ENCODE data around the gene GABRB2.
"Not testable (repeated sequence)": the region's sequence is repeated elsewhere in the genome, so short reads cannot be mapped to it uniquely, and the experiment has no call there.

The GABRB2 gene

DNA sequence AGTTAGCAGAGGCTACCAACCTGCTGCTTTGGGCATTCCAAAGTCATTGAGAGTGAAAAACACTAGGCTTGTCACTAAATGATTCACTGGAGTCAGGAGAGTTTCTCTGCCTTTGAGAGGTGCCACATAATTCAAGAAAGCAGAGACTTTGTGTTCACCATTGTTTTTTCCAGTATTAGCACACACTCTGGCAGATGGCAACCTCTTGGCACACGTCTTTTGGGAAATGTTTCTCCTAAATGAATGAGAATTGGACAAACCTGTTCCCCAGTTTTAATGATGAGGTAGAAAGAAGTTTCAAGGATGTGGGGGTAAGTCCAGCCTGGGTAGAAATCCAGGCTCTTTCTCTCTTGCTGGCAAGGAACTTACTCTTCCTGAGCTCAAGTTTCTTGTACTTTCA lies 259.1 kb downstream of the GABRB2 start:
- no peak for DNase-seq

DNA sequence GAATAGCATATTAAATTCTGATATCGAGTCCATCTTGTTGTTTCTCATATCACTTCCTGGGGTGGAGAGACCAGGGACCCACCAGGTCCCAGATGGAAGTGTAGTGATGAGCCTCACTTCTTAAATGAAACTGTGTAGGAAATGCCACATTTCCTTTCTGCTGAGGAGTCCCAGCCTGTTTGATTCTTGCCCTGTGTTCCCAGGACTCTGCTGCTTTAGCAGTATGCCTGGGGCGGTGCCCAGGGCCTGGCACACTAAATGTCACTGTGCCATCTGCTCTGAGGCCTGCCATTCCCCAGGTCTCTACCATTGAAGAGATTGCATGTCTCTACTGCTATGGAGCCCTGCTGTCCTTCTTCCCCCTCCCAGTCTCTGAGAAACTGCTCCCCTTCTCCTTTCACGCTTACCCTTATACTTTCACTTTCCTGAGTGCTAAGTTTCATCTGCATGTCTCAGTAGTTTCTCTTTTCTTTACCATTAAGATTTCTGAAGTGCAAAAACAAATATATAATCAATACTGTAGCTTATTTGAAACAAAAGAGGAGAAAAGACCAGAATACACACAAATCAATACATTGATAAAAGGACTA lies 260.4 kb downstream of the GABRB2 start:
- DNase-seq, result no peak

DNA sequence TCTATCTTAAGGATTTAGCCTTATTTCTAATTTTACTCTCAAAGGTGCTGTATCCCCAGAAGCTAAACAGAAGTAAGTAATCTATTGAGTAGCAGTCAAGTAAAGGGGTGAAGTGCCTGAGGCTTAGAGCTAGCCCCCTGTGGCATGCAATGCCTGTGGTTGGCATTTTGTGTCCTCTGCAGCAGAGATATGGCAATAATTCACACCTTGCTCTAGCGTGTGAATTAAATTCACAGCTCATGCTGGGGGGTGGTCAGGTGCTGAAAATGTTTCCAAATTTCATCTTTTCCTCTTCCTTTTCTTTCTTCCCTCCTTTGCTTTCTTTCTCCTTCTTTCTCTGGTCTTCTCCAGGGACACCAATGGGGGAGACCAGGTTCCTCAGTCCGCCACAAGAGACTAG lies 262.1 kb downstream of the GABRB2 start:
- no peak for DNase-seq

- DNase-seq, result no peak
These were observed 263.2 kb downstream of the GABRB2 start for GRCh38 chr5:161283296-161283695.

DNA sequence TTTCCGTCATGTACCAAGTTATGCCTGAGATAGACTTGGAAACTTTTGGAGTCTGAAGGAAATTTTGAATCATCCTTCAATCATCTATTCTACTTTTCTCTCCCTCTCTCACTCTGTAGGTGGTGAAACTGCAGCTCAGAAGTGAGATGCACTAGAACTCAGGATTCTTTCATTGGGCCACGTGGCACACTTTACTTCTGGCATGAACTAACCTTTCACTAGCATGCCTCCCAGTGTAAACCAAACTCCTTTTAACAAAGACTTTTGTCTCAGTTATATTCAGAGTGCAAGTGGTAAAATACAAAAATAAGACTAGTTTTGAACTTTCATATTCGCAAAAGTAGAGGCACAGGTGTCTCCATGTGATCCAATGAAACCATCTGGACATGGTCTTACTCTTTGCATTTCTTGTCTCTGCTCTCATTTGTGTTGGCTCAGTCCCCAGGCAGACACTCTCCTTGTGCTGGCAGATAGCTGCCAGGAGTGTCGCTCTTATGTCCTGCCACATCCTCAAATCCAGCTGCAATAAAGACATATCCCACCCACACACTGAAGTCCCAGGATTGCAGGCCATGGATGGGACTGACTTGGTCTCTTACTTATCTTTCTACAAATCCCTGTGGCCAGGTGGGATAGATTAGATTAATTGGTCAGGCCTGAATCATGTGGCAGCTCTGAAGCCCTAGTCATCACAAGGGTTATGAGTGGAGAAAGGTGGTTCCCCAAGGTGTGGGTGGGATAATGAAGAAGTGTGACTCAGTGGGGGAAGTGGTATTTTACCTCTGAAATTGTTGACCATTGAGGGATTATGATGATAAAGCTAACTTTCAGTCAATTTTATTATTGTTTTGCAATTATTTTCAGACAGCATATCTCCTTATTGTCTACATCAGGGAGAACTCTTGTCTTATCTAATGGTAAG lies 267.5 kb downstream of the GABRB2 start:
- DNase-seq, result no peak

- DNase-seq, result no peak
These were observed 269.5 kb downstream of the GABRB2 start for GRCh38 chr5:161277011-161277410.

DNA sequence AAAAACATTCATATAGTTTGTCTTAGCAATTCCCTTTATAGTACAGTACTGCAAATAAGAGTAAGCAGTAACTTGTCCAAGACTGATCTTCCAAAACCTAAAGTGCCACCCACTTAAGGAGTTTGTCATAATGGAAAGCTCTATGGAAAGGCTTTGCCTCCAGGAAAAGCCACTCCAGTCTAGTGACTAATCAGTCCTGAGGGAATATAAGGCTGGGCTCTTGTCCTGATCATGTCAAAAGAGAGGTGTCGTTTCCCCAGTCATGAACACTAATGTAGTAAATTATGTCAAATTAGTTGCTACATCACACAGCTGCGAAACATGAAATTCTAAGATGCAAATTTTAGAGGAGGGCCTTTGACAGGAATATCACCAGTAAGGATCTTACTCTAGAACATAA lies 271.6 kb downstream of the GABRB2 start:
- peak; percentile 8 for DNase-seq

GRCh38 chr5:161273410-161273809 lies 273.1 kb downstream of the GABRB2 start:
- no peak for DNase-seq

DNA sequence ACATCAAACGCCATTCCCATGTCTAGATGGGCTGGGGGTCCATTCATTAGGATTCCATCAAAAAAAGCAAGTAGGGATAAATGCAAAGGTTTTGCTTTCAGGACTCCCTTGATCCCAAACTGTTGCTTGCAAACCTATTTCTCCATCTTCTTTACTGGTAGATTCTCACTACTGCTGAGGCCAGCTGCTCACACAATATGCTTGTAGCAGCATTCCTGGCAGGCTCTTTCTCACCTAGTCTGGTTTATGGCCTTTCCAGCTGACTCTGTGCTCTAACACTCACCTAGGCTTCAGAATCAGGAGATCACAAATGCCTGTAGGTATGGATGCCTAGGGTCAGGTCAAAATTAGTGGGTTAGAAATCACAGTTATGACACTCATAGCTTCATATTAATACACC lies 274.7 kb downstream of the GABRB2 start:
- DNase-seq, result no peak

DNA sequence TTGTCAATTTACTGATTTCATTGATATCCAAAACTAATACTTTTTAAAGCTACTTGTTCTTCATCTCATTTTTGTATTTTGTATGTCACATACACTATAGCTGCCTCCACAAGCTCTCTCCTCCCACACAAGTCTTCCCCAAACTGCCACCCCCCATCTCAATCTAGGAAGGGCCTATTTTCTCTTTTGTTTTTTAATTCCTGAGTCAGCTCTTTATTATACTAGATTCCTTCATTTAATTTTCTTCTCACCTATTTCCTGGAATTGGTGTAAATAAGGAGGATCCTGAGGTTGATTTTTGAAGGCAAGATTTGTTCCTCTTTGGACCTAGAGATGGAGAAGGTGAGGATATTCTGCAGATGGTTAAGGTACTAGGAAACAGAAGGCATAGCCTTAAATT lies 277.4 kb downstream of the GABRB2 start:
- DNase-seq, result no peak

GRCh38 chr5:161266954-161267353 lies 279.6 kb downstream of the GABRB2 start:
- no peak for DNase-seq

DNA sequence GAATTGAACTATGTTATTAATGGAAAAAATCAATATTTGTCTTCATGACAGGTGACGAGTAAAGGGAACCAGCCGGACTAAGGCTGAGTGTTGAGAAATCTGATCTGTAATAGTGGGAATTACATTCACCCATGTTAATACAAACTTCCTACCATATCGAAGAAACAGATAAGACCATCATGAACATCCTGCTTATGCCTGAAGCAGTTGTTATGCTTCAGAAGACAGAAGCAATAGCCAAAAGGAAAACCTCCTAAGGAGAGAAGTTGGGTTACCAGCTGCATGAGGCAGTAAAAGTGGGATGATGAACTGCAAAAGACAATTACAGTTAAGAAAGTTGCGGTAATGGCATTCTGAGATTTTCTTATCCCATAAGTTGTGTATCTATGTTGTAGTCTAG lies 281.5 kb downstream of the GABRB2 start:
- DNase-seq, result peak; percentile 20

DNA sequence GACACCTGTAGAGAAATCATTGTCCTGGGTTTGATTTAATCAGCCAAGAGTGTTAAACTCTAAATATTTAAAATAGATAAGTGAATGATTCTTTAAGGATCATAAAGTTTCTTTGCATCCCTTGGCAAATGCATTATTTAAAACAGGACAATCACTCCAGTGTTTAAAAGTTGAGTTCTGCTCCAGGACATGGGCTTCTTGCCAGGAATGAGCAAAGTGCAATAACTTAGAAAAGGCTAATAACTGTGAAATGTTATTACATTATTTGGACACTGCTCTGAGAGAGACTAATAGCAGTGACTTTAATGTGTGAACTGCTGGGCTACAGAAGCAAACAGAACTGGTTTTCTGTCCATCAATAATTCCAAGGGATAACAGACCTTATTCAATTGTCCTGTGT lies 283.3 kb downstream of the GABRB2 start:
- DNase-seq, result no peak

DNA sequence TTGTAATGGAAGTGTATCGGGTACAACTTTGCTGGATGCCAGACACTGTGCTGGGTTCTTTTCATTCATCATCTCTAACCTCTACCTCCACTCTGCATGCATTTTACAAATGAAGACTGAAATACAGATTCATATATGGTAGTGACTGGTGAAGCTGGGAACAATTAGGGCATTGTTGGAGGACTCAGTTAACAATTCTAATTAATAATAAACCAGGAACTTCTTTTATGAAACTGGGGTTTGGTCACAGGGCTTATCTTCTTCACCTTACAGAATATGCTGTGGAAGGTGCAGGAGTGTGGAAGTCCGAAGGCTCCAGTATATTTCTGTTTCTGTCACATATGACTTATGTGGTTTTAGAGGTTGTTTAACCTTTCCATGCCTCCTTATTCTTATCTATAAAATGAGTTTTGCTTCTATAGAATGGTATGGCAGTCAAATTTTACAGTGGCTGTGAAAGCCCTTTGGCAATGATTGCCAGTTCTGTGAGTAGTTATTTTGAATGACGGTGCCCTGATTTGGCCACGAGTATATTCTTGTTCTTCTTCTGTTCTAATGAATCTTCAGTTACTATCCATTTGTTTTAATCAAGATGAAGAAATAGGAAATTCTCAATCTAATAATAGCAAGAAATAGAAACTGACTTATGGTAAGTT lies 284.7 kb downstream of the GABRB2 start:
- DNase-seq, result no peak

GRCh38 chr5:161258438-161258837 lies 288.1 kb downstream of the GABRB2 start:
- DNase-seq, result peak; percentile 52

DNA sequence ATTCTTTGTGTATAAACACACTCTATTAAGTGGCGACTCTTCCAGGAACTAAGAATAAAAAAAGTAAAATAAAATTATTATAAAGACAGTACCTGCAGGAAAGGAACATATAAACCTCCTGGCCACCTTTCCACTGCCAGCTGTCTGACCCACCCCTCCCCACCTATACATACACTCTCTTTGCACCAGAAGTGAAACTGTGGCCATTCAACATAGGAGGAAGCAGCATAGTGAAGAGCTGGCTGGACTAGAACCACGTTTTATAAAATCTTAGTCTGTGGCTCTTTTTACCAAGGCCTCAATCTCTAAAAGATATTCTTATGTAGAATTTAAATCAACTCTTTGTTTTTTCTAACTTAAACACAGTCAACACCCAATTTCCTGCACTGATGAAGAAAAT lies 289.6 kb downstream of the GABRB2 start:
- no peak for DNase-seq

- not testable (repeated sequence) for DNase-seq
These were observed 293.6 kb downstream of the GABRB2 start for GRCh38 chr5:161252955-161253354.

DNA sequence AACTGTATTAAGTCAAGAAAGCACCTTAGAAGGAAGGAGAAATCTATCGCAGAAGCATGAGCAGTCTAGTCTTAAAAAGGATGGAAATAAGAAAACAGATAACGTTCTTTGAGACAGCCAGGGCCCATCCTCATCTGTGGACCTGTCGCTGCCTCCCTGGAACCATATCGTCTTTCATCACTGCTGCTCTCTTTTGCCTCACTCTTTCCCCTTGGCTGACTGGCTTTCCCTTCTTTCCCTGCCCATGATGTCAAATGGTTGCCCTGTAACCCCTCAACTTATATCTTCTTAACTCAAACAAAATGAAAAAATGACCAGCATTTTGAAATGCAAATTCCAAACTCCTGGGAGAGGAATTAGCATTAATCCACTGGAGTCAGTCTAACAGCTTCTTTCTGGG lies 299.8 kb downstream of the GABRB2 start:
- no peak for DNase-seq

GRCh38 chr5:161245846-161246245 lies 300.7 kb downstream of the GABRB2 start:
- DNase-seq, result not testable (repeated sequence)
